Activated T-cell treated with anti-CD3 and anti-CD28 coated beads, Interleukin-2, amount 50 U/mL, for 24 hours (primary cell): ENCODE data around the gene SRGAP3.

Source experiments
- DNase-seq: peaks from one replicate; pipeline ENCODE4 v3.0.0-alpha.2; 2020
- H3K27ac Mint-ChIP-seq: 2 replicates; pipeline ENCODE4 v1.8.0; 2020; ENCODE audit warnings: mild to moderate bottlenecking, mixed read lengths
- H3K27me3 Mint-ChIP-seq: 2 replicates; pipeline ENCODE4 v1.8.0; 2020; ENCODE audit warnings: mixed read lengths
- H3K36me3 Mint-ChIP-seq: 2 replicates; pipeline ENCODE4 v1.8.0; 2020; ENCODE audit warnings: low read depth, mixed read lengths
- H3K4me1 Mint-ChIP-seq: 2 replicates; pipeline ENCODE4 v1.8.0; 2020; ENCODE audit warnings: low read depth, mixed read lengths
- H3K4me3 Mint-ChIP-seq: 2 replicates; pipeline ENCODE4 v1.8.0; 2020; ENCODE audit warnings: mild to moderate bottlenecking, moderate library complexity, mixed read lengths
- H3K9me3 Mint-ChIP-seq: 2 replicates; pipeline ENCODE4 v1.8.0; 2020; ENCODE audit warnings: mixed read lengths

SRGAP3 gene

DNA sequence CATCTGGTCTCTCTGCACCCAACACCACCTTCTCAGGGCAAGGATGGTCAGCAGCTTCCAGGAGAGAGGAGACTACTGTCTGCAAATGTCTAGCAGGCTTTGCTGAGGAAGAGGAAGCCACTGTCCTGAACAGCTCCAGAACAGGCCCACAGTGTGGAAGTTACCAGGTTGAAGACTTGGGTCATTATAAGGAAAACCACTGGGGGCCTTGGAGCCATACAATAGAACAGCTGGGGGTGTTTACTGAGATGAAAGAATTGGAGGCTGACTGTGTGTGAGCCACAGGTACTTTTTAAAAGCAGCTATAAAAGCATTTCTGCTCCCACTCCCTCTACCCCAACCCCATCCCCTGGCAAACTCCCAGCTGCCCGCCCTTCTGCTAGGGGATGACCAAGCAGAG lies 24.2 kb downstream of the SRGAP3 start:
- no peaks in the 10 kb centered on the region for H3K27me3 Mint-ChIP-seq
- no peak for DNase-seq
- H3K36me3 Mint-ChIP-seq = no peaks in the 10 kb centered on the region
- H3K9me3 Mint-ChIP-seq = no peaks in the 10 kb centered on the region
- peaks cover 10% of the 10 kb centered on the region for H3K4me1 Mint-ChIP-seq
- H3K27ac Mint-ChIP-seq = no peak overlapping the region
- H3K4me3 Mint-ChIP-seq = no peak overlapping the region

DNA sequence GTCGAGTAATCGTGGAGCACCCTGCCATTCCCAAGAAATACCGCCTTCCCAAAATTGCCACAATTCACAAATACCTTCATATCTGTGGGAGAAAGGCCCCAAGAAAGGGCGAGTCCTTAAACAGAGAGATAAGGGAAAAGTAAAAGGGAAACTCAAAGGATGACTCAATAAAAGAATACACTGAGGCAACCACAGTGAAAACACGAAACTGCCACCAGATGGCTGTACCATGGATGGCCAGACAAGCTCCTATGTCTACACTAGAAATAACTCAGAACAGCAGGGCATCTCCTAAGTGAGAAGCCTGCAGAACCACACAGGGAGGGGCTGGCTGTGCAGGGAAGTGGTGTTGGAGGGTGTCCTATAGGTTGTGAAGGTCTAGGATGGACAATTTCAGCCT lies 25.0 kb downstream of the SRGAP3 start:
- H3K4me3 Mint-ChIP-seq = no peak overlapping the region
- no peak overlapping the region for H3K27ac Mint-ChIP-seq
- H3K36me3 Mint-ChIP-seq = no peaks in the 10 kb centered on the region
- DNase-seq = no peak
- H3K4me1 Mint-ChIP-seq = peaks cover 10% of the 10 kb centered on the region
- no peaks in the 10 kb centered on the region for H3K9me3 Mint-ChIP-seq
- H3K27me3 Mint-ChIP-seq = no peaks in the 10 kb centered on the region

DNA sequence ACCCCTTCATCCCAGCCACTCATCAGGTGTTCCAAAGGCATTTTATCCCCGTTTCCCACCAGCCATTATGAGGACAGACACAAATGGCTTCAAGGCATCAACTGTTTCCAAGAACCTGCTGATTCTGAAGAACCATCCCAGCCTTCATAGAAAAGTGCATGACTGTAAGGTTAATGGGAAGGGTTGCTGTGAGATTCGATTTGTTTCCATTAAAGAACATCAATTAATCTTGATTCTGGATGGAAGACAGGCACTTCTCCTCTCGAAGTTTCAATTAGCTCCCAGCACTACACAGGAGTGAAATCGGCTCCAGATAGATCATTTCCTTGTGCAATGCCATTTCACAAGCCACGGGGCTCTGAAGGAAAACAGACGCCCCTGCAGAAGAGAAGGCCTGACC lies 25.8 kb downstream of the SRGAP3 start:
- DNase-seq = no peak
- no peaks in the 10 kb centered on the region for H3K9me3 Mint-ChIP-seq
- no peaks in the 10 kb centered on the region for H3K27me3 Mint-ChIP-seq
- H3K27ac Mint-ChIP-seq = no peak overlapping the region
- no peaks in the 10 kb centered on the region for H3K36me3 Mint-ChIP-seq
- H3K4me1 Mint-ChIP-seq = peaks cover 10% of the 10 kb centered on the region
- no peak overlapping the region for H3K4me3 Mint-ChIP-seq

DNA sequence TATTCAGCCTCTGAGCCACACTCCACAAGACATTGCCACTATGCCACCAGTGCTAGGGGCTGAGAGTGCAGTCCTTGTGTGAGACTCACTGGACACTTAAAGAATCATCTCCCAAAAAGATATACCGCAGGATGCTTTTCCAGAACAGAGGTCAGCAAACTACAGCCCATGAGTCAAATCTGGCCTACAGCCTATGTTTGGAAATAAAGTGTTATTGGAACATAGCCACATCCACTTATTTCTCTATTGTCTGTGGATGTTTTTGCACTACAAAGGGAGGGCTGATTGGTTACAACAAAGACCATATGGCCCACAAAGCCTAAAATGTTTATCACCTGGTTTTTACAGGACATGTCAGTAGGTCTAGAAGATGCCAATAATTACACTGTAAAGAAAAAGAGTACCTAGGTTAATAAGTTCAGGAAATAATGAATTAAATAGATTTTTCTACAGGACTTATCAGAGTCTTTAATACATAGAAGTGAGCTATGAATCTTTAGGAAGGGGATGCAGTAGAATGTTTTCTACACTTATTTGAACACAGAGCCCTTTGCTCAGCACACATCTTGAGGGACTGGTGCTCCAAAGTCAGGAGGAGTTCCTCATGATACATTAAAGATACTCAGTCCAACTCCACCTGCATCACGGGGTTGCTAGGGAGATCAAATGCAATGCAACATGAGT lies 26.3 kb downstream of the SRGAP3 start:
- Mint-ChIP-seq H3K36me3 (no peaks in the 10 kb centered on the region), H3K9me3 (no peaks in the 10 kb centered on the region), H3K4me3 (no peak overlapping the region), H3K27me3 (no peaks in the 10 kb centered on the region), H3K4me1 (peaks cover 10% of the 10 kb centered on the region), H3K27ac (no peak overlapping the region)
- no peak for DNase-seq

DNA sequence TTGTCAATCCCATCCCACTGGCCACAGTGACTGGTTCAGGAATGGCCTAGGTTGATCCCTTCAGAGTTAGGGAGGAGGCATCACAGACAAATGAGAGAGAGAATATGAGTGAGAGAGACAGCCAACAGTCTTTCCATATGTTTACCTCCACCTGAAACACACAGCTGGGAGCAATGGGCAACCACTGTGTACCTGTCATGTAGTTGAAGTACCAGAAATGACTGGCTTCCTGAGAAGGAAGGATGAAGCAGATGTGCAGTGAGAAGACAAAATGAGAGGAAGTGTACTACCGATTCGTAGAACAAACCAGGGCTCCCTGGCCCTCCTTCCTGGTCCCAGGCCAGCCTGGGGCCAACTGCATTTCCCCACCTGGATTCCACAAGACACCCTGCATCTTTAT lies 27.4 kb downstream of the SRGAP3 start:
- Mint-ChIP-seq H3K9me3 (no peaks in the 10 kb centered on the region), H3K36me3 (no peaks in the 10 kb centered on the region)
- no peak for DNase-seq

DNA sequence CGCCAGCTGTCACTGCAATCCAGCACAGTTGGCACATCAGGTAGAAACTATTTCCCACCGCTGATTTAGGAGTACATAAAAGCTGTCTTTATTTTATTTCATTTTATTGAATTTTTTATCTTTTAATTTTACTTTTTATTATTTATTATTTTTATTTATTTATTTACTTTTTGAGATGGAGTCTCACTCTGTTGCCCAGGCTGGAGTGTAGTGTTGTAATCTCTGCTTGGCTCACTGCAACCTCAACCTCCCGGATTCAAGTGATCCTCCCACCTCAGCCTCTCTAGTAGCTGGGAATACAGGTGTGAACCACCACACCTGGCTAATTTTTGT lies 31.0 kb downstream of the SRGAP3 start:
- DNase-seq = no peak
- H3K4me3 Mint-ChIP-seq = no peak overlapping the region
- H3K27me3 Mint-ChIP-seq = no peaks in the 10 kb centered on the region
- no peaks in the 10 kb centered on the region for H3K9me3 Mint-ChIP-seq
- H3K27ac Mint-ChIP-seq = no peak overlapping the region
- peaks cover 4% of the 10 kb centered on the region for H3K4me1 Mint-ChIP-seq
- no peaks in the 10 kb centered on the region for H3K36me3 Mint-ChIP-seq

More for the DNA sequence above, 27.4 kb downstream of the SRGAP3 start:
- H3K4me3 Mint-ChIP-seq = no peak overlapping the region
- H3K4me1 Mint-ChIP-seq = peaks cover 10% of the 10 kb centered on the region
- H3K27me3 Mint-ChIP-seq = no peaks in the 10 kb centered on the region
- H3K27ac Mint-ChIP-seq = no peak overlapping the region

DNA sequence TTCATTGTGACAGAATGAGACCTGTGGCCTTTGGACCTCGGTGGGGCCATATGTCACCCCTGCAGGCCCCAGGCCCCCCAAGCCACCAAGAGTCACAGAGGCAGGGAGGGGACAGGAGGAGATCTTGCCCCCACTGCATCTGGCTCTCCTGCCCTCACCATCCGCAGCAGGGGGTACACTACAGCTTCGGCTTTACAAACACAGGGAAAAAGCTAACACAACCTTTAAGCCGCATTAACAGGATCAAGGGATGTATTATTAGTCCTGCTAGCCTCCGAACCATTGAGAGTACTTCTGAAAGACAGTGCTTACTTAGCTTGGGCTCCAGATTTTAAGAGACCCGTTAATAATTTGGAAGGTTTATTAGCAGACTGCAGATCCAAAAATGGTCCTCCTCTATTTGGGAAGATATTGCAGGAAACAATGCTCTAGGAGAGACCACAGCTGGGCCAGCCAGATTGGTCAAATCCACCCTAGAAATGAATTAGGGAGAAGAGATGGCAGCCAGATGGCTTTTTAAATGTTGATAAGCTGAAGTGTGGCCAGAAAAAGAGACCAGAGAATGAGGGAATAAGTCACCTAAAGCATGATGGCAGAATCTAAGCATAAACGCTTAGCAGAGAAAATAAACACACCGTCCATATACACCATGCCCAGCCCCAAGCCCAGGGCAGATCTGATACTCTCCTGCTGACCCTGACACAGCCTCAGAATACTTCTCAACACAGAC lies 31.5 kb downstream of the SRGAP3 start:
- H3K27me3 Mint-ChIP-seq = no peaks in the 10 kb centered on the region

DNA sequence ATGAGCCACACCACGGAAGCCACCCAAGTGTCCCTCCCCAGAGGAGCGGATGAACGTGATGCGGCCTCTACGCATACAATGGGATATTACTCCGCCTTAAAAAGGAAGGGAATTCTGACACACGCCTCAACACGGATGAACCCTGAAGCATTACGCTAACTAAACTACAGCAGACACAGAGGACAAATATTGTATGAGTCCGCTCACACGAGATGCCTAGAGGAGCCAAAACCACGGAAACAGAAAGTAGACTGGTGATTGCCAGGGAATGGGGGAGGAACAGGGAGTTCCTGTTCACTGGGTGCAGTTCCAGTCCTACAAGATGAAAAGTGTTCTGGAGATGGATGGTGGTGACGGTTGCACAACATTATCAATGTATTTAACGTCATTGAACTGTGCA lies 32.7 kb downstream of the SRGAP3 start:
- no peak overlapping the region for H3K27ac Mint-ChIP-seq
- peaks cover 4% of the 10 kb centered on the region for H3K4me1 Mint-ChIP-seq
- H3K9me3 Mint-ChIP-seq = no peaks in the 10 kb centered on the region
- H3K4me3 Mint-ChIP-seq = no peak overlapping the region
- no peaks in the 10 kb centered on the region for H3K36me3 Mint-ChIP-seq
- no peak for DNase-seq
- H3K27me3 Mint-ChIP-seq = no peaks in the 10 kb centered on the region

More for the DNA sequence above, 31.5 kb downstream of the SRGAP3 start:
- H3K4me3 Mint-ChIP-seq = no peak overlapping the region
- no peak overlapping the region for H3K27ac Mint-ChIP-seq
- H3K4me1 Mint-ChIP-seq = peaks cover 4% of the 10 kb centered on the region
- DNase-seq = no peak
- H3K36me3 Mint-ChIP-seq = no peaks in the 10 kb centered on the region
- H3K9me3 Mint-ChIP-seq = no peaks in the 10 kb centered on the region

DNA sequence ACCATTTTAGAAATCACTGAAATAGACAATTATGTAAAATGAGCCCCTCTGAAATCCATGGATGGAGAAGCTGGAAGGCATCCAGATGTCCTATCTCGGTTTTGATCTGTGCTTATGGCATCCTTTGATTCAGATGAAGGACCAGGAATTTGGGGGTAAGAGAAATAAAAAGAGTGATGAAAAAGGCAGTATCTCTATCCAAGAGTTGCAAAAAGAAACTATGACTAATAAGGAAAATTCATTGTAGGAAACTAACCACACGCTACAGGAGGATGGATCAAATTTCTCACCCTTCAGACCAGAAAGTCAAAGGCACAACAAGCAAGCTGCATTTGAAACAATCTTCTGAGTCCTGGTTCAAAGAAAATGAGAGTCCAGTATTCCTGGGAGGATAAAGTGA lies 34.8 kb downstream of the SRGAP3 start:
- no peak for DNase-seq
- H3K4me1 Mint-ChIP-seq = peaks cover 7% of the 10 kb centered on the region
- H3K36me3 Mint-ChIP-seq = no peaks in the 10 kb centered on the region
- no peaks in the 10 kb centered on the region for H3K9me3 Mint-ChIP-seq
- no peak overlapping the region for H3K27ac Mint-ChIP-seq
- H3K27me3 Mint-ChIP-seq = no peaks in the 10 kb centered on the region
- no peak overlapping the region for H3K4me3 Mint-ChIP-seq

DNA sequence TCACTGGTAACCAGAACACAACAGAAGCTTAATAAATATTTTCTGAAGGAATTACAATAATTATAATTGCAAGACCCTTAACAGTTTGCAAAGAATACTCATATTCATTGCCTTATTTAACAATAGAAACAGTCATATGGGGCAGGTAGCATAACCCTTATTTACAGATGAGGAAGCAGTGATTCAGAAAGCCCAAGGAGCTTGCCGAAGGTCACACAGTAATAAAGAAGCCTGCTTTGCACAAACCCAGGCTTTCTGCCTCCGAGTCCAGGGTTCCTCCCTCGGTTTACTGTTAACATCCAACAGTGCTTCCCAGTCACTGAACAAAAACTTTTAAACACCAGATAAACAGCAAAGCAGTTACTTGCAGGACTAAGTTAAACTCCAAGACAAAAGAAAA lies 35.3 kb downstream of the SRGAP3 start:
- Mint-ChIP-seq H3K27ac (no peak overlapping the region), H3K27me3 (no peaks in the 10 kb centered on the region), H3K9me3 (no peaks in the 10 kb centered on the region), H3K4me1 (peaks cover 7% of the 10 kb centered on the region), H3K4me3 (no peak overlapping the region), H3K36me3 (no peaks in the 10 kb centered on the region)
- no peak for DNase-seq

DNA sequence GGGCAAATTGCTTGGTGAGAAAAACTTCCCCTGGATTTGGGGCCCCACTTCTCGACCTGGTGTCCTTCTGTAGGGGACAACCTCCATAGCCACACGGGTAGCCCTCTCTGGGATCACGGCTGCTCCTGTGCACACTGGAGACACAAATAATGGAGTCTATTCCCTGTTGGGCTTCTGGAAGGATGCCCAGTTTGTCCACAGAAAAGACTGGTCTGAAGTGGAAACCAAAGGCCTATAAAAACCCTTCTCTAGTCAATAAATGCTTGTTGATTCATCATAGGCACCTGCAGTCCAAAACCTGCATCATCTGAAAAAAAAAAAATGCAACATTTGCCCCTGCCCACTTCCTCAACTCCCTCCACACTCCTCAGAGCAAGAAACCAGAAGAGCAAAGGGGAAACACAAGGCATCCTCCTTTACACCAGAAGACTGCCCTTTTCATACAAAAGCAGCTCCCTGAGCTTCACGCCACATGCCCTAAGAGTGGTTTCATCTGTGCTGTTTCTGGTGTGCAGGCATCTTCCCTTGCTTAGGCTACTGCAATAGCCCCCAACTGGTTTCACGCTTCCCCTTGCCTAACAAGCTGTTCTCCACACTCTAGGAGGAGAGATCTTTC lies 36.3 kb downstream of the SRGAP3 start:
- Mint-ChIP-seq H3K9me3 (no peaks in the 10 kb centered on the region), H3K4me3 (no peak overlapping the region), H3K27ac (no peak overlapping the region), H3K36me3 (no peaks in the 10 kb centered on the region), H3K4me1 (peaks cover 7% of the 10 kb centered on the region), H3K27me3 (no peaks in the 10 kb centered on the region)
- DNase-seq = no peak

DNA sequence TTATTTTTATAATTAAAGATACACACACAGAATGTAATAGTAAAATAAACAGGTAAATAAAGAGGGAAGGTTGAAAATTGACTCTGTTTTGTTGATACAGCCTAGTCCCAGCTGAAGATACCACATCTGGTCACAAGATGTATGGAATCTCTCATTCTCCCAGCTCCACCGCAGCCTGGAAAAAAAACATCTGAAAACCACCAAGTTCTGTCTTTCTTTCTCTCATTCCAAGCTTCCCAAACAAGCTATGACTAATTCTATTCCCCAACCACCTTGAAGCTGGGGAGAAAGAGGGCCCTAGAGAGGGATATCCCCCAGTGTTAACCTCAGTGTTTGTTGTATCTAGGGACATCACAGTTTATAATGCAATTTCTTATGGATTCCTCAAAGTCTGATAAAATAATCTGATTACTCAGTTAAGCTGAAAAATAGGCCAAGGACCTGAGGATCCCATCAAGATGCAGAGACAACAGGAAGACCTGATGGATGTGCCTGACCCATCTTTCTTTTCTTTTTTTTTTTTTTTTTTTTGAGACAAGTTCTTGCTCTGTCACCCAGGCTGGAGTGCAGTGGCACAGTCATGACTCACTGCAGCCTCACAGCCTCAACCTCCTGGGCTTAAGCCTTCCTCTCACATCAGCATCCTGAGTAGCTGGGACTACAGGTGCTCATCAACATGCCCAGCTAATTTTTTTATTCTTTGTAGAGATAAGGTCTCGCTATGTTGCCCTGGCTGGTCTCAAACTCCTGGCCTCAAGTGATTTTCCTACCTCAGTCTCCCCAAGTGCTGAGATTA lies 38.1 kb downstream of the SRGAP3 start:
- Mint-ChIP-seq H3K27ac (peak overlapping the region; percentile 14), H3K9me3 (no peaks in the 10 kb centered on the region), H3K36me3 (no peaks in the 10 kb centered on the region), H3K4me3 (no peak overlapping the region), H3K27me3 (no peaks in the 10 kb centered on the region), H3K4me1 (peaks cover 7% of the 10 kb centered on the region)
- DNase-seq = no peak

DNA sequence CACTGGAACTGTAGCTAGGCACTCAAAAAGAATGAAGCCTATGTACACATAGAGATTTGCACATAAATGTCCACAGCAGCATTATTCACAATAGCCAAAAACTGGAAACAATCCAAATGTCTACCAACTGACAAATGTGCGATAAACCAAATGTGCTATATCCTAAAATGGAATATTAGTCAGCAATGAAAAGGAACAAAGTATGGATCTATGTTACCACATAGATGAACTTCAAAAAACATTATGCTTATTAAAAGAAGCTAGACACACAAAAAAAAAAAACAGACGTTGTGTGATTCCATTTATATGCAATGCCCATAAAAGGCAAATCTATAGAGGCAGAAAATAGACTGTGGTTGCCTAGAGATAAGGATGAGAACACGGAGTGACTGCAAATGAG lies 39.7 kb downstream of the SRGAP3 start:
- H3K4me3 Mint-ChIP-seq = no peak overlapping the region
- H3K4me1 Mint-ChIP-seq = peaks cover 11% of the 10 kb centered on the region
- H3K9me3 Mint-ChIP-seq = no peaks in the 10 kb centered on the region
- no peak overlapping the region for H3K27ac Mint-ChIP-seq
- no peaks in the 10 kb centered on the region for H3K27me3 Mint-ChIP-seq
- H3K36me3 Mint-ChIP-seq = no peaks in the 10 kb centered on the region
- no peak for DNase-seq

DNA sequence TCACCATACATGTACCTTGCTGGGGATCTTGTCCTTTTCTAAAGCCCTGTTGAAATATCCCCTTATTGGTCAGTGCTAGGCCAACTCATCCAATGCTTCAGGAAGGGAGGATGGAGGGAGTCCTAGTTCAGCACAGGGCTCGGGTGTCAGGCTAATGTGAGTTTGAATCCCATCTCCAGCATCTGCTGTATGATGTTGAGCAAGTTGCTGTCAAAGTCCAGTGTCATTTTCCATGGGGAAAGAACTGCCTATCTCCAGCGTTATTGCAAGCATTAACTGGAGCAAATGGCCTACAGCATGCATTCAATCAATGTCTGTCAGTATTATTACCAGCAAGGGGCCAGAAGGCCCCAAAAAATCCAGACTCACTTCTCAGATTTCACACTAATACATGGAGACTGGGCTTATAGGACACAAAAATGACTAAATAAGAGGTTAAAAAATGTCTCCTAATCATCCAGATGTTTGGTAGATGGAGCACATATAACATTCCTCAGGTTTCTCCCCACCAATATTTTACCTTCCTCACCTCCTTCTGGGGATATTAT lies 40.8 kb downstream of the SRGAP3 start:
- Mint-ChIP-seq H3K27ac (no peak overlapping the region), H3K4me3 (no peak overlapping the region), H3K4me1 (peaks cover 7% of the 10 kb centered on the region), H3K27me3 (no peaks in the 10 kb centered on the region), H3K9me3 (no peaks in the 10 kb centered on the region), H3K36me3 (no peaks in the 10 kb centered on the region)
- no peak for DNase-seq
